ENCODE measurements around the gene TCL1A.
A peak's percentile ranks its signal among the peaks of the same experiment; 100 is the strongest.
"Not testable (repeated sequence)": the region's sequence is repeated elsewhere in the genome, so short reads cannot be mapped to it uniquely, and the experiment has no call there.

Gene TCL1A, protein sequence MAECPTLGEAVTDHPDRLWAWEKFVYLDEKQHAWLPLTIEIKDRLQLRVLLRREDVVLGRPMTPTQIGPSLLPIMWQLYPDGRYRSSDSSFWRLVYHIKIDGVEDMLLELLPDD

DNA sequence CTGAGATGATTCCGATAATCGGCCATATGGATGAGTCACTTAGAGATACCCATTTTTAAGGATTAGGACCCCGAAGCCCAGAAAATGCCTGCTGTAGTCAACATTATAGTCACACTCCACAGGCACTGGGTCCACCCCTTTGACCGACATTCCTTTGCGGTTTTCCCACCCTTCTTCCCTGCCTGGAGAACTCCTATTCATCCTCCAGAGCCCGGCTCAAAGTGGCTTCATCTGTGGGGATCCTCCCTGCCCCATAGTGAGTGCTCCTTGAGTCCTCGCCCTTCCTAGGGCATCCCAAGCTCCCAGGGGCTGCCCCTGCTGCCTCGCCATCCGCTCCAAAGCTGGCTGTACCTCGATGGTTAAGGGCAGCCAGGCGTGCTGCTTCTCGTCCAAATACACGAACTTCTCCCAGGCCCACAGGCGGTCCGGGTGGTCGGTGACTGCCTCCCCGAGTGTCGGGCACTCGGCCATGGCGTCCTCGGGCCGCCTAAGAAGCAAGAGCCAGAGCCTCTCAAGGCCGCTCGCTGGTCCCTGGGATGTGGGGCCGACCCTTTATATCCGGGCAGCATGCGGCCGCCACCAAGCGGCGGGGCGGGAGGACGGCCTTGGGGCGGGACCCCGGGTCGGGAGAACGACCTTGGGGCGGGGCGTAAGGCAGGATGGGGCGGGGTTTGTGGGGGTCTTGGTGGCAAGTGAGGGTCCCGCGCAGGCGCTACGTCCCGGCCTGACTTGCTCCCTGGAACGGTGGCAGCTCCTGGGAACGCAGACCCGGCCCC, at the start of gene TCL1A:
TCL1A (minus strand) TSS at position 530 of the 776 bp plus-strand sequence; CDS start at position 471, 59 bp downstream.
- no peak for DNase-seq (ENCODE audit: low spot score)

DNA sequence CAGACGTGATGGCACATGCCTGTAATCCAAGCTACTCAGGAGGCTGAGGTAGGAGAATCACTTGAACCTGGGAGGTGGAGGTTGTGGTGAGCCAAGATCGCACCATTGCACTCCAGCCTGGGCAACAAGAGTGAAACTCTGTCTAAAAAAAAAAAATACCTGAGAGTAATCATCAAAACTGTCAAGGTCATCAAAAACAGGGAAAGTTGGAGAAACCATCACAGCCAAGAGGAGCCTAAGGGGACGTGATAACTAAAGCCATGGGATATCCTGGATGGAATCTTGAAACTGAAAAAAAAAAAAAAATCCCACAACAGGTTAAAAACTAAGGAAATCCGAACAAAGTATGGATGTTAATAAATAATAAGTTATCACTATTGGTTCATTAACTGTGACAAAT, 49.1 kb upstream of the TCL1A start:
- not testable (repeated sequence) for DNase-seq (ENCODE audit: low spot score)

DNA sequence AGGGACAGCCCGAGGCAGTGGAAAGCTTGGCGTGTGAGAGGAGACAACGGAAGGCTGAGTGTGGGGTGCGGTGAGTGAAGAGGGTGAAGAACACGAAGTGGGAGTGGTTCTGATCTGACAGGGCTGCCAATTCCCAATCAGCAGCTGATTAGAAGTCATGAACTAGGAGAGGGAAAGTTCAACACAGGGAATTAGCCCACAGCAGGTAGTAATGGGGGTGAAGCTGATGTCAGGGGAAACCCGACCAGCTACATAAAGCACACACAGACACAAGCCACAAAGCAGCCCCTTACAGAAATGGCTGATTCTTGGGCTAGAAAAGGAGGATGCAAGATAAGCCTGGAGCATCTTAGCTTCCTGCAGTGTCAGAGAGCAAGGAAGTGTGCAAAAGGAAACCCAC, 47.5 kb upstream of the TCL1A start:
- no peak for DNase-seq (ENCODE audit: low spot score)

DNA sequence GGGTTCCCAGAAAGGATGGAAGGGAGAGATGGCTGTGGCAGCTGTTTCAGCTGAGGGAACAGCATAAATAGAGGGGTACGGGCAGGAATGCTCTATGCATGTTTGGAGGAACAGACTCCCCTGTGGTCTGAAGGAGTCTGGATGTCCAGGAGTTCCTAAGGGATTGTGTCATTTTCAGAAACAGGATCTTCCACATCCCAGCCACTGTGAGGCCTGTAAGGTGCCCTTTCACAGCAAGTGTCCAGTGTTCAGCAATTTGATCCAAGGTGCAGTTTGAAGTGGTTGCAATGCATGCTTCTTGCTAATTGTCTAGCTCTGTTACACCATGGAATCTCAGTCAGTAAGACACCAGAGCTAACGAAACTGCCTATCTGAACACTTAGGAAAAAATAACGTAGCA, 46.7 kb upstream of the TCL1A start:
- DNase-seq (ENCODE audit: low spot score), result no peak

DNA sequence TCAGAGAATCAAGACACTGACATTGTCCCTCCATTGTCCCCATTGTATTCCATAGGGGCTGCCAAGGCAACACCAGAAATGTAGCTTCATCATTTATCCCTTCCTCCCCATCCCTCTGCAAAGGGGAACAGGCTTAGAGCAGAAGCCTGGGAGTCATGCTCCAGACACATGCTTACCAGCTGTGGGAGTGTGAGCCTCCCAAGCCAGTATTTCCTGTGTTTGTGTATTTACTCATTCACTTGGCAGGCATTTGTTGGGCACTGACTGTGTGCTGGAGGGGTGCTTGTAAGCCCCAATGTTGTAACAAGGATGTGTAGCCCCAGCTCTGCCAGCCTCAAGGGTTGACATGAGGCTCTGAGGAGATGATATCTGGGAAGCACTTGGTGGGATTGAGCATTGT, 46.0 kb upstream of the TCL1A start:
- no peak for DNase-seq (ENCODE audit: low spot score)

DNA sequence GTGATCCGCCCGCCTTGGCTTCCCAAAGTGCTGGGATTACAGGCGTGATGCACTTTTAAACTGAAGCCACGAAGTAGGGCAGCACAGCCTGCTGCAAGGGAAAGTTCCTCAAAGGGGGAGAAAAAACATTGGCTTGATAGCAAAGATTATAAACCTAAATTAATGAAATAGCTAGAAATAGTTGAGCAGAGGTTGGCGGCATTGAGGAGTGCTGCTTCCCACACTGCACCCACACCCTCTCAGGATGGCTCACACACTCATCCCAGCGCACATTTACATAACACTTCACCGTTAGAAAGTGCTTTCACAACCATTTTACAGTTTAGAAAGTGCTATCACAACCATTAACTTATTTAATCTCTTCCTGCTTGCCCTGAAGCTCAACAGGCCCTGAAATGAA, 44.4 kb upstream of the TCL1A start:
- no peak for DNase-seq (ENCODE audit: low spot score)

DNA sequence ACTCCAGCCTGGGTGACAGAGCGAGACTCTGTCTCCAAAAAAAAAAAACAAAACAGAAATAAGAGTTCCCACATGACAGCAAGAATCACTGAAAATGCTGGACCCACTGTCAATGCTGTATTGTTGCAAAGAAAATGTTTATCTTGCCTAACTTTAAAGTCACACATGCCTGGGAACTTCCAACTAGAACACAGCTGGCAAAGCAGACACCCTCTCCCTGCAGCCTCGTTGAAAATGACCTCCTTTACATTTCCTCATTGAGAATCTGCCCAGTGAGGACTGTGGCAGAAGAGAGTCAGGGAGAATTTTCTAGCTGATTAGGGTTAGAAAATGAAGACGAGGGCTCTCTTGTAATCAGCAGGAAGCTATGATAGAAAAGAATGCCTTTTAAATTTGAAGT, 42.8 kb upstream of the TCL1A start:
- DNase-seq (ENCODE audit: low spot score), result no peak

DNA sequence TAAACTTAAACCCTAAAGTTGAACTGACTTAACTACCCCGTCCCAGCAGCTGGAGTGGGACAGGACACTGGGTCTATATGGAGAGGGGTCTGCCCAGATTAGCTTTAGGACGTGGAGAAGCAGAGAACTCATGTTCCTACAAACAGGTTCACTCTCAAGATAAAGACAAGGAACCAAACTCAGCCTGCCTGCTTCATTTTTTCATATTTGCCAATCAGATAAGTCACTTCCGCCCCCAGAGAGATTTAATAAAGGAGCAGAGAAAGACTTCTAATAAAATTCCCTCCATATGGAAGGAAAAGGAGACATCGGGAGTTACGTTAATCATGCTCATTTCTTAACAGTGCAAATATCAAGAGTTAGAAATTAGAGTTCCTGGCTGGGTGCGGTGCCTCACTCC, 42.2 kb upstream of the TCL1A start:
- DNase-seq (ENCODE audit: low spot score), result no peak

DNA sequence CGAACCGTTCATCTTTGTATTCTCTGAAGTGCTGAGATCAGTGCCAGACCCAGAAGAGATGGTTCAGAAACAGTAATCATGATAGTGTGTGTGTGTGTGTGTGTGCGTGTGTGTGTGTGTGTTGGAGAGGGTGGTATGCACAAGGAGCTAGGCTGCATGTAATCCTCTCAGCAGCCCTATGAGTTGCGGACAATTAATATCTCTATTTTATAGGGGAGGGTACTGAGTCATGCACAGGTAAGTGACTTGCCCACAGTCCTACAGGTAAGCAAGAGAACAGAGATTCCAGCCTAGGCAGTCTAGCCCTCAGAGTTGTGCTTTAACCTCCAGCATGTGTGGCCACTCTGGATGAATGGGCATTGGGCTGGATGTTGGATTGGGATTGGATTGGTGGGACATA, 27.9 kb upstream of the TCL1A start:
- DNase-seq (ENCODE audit: low spot score), result no peak

DNA sequence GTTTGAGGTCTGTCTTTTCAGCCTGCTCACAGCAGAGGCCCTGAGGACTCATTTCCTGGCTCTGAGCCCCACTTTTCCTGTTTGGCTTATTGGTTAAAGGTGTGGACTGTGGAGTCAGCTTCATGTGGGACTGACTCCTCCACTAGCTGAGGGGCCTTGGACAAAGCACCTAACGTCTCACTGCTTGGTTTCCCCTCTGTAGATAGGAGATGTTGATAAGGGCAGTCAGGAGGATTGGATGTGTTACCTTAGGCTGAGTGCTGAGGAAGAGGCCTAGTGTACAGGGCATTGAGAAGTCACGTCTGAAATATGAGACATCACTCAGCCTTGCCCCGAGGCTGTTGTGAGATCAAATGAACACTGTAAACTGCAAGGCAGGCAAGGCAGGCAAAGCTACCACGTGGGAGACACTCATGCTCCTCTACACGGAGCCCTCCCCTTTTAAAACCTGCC, 27.1 kb upstream of the TCL1A start:
- peak; percentile 70 for DNase-seq (ENCODE audit: low spot score)

DNA sequence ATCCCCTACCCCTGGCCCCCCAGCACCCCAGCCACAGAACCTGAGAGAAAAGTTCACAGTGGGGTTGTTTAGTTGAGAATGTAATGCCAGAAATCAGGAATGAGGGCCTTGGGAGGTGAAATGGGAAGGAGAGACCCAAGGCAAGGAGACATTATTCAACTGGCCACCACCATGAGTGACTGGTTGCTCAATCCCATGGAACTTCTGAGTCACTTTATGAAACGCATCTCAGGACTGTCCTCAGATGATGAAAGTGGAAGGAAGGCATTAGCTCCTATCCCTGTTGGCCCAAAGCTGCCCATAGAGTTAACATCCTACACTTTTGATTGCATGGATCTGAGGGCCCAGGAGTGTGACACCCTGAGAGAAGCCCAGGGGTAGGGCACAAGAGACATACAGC, 25.4 kb upstream of the TCL1A start:
- DNase-seq (ENCODE audit: low spot score), result no peak

DNA sequence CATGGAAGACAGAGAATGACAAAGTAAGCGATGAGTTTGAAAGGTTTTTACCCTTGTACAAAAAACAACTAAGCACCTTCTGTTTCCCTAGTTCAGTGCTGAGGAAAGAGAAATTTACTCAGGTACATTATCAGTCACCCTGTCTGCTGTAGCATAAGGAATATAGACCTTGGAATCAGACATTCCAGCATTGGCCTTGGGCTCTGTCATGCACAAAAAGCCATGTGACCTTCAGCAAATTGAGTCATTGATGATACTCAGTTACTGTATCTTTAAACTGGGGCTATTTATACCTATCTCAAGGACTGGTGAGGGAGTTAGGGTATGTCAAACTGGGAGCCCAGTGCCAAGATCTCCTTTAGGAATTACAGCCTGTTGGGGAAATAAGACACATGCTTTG, 19.3 kb upstream of the TCL1A start:
- no peak for DNase-seq (ENCODE audit: low spot score)

DNA sequence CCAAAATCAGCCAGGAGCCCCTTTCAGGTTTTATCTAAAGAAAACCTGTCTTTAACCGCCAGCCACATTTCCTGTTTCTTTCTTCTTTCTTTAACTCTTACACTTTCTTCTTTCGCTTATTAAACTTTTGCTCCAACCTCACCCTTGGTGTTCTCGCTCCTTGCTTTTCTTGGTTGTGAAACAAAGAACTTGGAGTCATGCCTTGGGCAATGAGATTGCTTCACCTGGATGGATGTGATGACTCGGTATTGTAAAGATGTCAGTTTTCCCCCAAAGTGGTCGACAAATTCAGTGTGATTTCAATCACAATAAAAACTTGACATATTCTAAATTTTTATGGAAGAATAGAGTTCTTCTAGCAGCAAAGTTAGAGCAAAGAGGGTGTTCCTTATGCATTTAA, 16.2 kb upstream of the TCL1A start:
- DNase-seq (ENCODE audit: low spot score), result no peak

DNA sequence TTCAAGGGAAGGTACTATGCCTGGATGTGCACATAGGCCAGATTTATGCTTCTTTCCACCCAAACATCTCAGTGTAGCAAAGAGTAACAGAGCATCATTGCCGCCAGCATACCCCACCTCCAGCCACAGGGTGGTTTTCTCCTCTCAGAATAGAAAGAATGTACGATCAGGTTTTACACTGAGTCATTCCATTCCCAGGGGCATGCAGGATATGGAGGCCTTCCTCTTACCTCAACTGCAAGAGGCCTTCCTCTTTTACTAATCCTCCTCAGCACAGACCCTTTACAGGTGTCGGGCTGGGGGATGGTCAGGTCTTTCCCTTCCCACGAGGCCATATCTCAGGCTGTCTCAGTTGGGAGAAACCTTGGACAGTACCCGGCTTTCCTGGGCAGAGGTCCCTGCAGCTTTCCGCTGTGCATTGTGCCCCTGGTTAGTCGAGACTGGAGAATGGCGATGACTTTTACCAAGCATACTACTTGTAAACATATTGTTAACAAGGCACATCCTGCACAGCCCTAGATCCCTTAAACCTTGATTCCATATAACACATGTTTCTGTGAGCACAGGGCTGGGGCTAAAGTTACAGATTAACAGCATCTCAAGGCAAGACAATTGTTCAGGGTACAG, 15.6 kb upstream of the TCL1A start:
- not testable (repeated sequence) for DNase-seq (ENCODE audit: low spot score)

DNA sequence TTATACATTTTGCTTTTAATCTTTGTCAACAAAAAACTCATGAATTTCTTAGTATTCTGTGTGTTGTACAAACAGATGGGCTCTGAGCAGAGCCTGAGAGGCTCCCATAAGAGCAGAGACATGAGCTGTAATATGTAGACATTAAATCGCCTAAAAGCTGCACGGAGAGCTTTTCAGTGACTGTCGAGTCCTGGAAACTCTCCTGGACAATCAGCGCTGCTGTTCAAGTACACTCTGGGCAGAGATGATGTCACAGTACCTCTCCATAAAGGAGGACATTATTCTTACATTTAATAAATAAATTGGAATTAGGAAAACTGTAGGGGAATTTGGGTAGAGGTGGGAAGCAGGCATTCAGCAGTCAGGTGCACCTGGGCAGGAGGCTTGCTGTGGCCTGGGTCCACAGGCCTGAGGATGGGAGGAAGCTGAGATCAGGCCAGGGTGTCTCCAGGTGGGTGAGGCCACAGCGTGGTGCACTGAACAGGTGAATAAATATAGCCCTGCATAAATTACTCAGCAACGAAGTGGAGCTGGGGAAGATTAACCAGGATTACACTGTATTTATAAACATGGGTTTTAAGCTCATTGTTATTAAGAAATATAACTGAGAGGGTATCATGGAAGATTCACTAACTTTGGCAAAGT, 13.3 kb upstream of the TCL1A start:
- no peak for DNase-seq (ENCODE audit: low spot score)

DNA sequence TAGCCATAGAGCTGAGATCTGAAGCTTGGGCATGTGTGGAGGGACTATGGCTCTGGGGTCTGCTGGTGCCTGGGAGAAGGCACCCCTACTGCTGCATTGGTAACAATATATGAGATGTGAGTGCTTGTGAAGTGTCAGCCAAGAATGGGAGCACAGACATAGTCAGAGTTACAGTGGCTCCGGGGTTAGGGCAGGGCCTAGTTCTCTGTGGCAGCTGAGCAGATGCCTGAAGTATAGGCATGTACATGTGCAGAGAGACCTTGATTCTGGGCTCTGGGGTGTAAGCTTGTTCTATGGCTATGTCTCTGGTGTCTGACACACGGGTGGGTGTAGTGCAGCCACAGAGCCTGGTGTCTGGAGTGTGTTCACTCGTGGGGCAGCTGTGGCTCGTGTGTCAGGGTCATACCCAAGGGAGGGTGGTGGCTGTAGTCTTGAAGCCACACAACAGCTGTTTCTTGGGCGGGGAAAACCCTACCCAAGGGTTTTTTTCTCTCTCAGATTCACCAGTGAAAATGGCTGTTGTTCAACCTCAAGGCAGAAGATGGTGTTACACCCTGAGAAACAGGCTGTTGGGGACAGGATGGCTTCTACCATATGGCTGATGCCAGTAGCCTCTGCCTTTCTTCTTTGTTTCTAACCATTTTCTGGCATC, 11.9 kb upstream of the TCL1A start:
- no peak for DNase-seq (ENCODE audit: low spot score)

DNA sequence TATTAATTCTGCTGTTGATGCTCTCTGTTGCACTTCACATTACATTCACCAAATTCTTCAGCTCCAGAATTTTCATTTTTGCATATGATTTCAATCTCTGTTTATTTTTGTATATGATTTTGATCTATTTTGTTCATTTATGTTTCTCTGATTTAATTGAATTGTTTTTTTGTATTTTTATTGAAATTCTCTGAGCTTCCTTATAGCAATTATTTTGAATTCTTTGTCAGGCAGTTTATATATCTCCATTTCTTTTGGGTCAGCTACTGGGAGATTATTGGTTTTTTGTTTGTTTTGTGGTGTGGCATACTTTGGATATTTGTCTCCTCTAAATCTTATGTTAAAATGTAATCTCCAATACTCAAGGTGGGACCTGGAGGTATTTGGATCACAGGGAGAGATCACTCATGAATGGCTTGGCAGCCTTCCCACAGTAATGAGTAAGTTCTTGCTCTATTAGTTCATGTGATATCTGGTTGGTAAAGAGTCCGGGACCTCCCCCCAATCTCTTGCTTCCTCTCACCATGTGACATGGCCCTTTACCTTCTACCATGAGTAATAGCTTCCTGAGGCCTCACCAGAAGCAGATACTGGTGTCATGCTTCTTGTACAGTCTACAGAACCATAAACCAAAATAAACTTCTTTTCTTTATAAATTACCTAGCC, 8.7 kb upstream of the TCL1A start:
- no peak for DNase-seq (ENCODE audit: low spot score)

DNA sequence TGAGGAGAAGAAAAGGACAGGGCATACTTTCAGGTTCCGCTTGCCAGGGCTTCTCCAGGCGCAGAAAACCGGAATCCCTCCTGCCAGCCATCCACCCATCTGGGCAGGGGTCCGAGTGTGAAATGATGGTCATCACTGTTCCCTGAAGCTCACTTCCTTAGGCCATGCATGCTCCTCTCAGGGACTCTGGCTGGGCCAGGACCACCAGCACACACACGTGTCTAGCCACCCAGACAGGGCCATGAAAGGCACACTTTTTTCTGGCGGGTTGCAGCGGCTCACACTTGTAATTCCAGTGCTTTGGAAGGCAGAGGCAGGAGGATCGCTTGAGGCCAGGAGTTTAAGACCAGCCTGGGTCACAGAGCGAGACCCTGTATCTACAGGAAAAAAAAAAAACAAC, 1.5 kb downstream of the TCL1A start:
- no peak for DNase-seq (ENCODE audit: low spot score)

DNA sequence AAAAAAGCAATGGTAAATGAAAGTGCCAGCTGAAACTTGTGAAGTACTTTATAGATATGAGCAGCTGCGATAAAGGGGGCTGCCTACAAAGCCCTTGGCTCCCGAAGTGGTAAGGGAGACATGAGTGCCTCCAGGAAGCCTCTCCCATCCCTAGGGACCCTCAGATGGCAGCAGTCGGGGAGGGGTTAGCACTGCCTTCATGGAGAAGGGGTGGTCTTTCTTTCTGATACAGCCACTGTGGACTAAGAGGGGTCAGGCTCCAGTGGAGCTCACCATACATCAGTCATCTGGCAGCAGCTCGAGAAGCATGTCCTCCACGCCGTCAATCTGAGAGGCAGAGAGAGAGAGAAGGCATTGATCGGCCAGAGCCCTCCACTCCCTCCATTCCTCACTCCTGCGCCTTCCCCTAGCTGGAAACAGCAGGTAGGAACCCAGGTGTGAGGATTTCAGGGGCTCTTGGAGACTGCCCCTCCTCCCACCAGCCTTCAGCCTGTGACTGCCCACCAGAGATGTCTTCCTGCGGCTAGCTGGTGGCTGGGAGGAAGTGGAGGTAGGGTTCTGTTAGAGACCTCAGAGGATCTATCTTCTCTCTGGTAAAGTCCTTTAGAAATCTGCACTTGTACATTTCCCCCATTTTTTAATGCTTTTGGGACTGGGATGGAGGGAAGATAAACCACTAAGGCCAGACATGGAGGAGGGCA, 2.3 kb downstream of the TCL1A start:
- DNase-seq (ENCODE audit: low spot score), result no peak

DNA sequence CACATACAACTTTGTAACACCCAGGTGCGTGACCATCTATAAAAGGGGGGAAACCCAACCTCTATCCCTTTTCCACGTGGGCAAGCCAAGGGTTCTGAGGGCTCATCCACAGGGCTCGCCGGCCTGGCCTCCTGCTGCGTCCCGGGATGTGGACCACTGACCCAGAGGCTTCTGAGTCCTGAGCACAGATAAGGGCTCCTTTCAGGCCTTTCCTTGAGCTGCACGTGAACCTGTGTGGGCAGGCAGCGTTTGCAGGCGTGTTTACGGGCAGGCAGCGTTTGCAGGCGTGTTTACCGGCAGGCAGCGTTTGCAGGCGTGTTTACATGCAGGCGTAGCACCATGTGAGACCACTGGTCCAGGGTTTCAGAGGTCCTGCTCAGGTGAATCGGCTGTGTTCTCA, 3.8 kb downstream of the TCL1A start:
- no peak for DNase-seq (ENCODE audit: low spot score)

DNA sequence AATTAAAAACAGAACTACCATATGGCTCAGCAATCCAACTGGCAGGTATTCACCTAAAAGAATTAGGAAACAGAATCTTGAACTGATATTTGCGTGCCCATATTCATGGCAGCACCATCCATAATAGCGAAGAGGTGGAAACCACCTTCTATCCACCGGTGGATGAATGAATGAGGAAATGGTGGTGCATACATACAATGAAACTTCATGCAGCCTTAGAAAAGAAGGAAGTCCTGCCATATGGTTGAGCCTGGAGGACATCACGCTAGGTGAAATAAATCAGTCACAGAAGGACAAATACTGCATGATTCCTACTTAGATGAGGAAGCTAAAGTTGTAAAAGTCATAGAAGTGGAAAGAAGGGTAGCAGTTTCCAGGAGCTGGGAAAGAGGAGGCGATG, 6.6 kb downstream of the TCL1A start:
- no peak for DNase-seq (ENCODE audit: low spot score)
